G401 (cell line): ENCODE results near the gene TNFRSF1A. TPM values are rescaled to one million over a fixed set of nuclear protein-coding genes. Genes with fewer than 3 reads are reported as not detected.

ENCODE experiments used
- DNase-seq: peaks from one replicate; pipeline ENCODE4 v3.0.0-alpha.2; 2015; ENCODE audit warnings: low spot score
- in situ Hi-C: cut with HindIII; loops from 2 replicates; pipeline ENCODE4 v1.10.0; 2016; ENCODE audit warnings: low sequenced_read_pairs, mixed read lengths
- total RNA-seq: library from RNA; depleted of rRNA; stranded (reverse); fragments of >200 nt; shearing (Covaris generic); gene quantifications from 2 replicates; pipeline ENCODE4 v1.2.3, GENCODE V29; 2014; rRNA removed

Gene TNFRSF1A
- total RNA-seq: 87.6 and 118 TPM in 2 replicates

DNA sequence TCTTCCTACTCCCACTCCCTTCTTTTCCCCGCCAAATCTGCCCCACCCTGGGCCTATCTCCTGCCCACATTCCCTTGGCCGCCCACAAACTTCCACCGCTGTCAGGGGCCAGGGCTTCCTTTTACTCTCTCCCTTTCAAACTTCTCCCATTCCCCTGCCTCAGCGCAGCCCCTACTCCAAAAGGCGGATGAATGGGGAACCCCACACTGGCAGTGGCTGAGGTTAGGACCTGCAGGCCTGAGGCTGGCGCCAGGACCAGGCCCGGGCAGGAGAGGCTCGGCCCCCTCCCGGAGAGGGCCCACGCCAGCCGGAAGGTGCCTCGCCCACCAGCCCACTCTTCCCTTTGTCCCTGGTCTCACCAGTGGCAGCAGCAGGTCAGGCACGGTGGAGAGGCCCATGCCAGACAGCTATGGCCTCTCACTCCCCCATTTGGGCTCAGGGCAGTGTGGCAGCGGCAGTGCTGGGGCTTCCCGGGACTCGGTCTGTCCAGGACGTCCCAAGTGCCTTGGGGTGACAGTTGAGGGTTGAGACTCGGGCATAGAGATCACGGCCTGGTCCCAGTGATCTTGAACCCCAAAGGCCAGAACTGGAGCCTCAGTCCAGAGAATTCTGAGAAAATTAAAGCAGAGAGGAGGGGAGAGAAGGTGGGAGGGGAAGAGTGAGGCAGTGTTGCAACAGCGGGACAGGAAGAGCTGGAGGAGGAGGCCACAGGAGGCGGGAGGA lies at the start of gene TNFRSF1A:
Gene TNFRSF1A (minus strand): TSS at position 660 of the 723 bp plus-strand sequence. CDS start 262 bp downstream, at position 398.
- DNase-seq: peak; percentile 48
- in situ Hi-C loops: no loop called here

DNA sequence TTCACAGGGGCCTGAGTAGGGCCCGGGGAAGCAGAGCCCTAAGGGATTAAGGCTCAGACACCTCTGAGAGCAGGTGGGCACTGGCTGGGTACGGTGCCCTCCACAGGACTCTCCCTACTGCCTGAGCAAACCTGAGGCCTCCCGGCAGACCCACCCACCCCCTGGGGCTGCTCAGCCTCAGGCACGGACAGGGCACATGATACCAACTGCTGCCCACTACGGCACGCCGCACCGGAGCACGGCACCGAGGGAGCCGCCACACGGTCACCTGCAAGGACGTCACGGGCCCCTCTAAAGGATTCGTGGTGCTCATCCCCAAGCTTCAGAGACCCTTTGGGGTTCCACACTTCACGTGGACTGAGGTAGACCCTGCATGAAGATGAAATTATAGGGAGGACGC lies 49.1 kb upstream of the TNFRSF1A start:
- in situ Hi-C loops: no loop called here
- DNase-seq: no peak

DNA sequence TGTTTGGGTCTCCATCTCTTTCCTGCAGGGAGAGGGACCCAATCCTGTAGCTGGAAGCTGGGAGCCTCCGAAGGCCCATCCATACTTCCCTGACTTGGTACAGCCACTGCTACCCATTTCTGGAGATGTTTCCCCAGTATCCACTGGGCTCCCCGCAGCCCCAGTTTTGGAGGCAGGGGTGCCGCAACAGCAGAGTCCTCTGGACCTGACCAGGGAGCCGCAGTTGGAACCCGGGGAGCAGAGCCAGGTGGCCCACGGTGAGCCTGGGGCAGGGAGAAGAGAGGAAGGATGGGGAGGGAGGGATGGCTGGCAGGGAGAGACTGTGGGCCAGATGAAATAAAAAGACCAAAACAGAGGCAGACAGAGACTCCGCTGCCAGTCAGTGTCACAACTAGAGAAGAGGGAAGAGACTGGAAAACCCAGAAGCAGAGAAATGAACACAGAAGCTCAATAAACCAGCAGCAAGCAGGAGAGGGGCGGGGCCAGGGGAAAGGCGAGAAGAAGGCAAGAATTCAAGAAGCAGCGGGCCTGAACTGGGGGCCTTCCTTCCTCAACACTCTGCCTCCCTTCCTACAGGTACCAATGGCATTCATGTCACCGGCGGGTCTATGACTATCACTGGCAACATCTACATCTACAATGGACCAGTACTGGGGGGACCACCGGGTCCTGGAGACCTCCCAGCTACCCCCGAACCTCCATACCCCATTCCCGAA lies 48.4 kb upstream of the TNFRSF1A start:
- in situ Hi-C loops: no loop called here
- no peak for DNase-seq

DNA sequence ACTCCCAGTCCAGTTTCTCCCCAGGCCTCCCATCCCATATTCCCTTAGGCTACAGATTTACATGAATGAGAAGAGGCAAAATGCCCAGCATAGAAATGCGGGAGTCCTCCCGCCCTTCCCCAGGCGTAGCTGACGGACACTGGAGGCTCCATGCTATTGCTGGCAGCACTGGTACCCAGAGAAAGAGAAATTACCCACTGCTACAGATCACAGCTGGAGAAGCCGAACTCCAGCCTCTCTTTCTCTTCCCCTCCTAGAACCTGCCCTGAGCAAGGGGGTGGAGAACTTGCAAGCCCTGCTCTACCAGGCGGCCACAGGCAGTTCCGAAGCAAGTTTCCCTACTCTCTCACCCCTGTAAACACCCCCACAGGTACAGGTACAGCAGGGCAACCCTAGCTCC lies 45.7 kb upstream of the TNFRSF1A start:
- in situ Hi-C loops: no loop called here
- no peak for DNase-seq

DNA sequence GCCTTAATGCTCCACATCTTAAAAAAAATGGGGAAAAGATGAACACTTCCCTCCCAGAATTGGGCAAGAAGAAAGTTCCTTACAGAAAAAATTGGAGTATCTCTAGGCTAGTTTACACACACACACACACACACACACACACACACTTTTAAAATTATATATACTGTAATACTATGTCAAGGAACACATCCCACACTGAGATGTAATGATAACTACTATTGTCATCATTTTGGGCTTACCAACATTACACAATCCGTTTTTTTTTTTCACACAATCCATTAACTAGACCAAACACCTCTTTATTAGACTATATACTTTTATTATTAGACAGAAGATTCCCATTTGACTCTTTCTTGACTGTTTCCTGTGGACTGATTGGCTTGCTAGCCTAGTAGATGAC lies 44.6 kb upstream of the TNFRSF1A start:
- DNase-seq: no peak
- in situ Hi-C loops: no loop called here

DNA sequence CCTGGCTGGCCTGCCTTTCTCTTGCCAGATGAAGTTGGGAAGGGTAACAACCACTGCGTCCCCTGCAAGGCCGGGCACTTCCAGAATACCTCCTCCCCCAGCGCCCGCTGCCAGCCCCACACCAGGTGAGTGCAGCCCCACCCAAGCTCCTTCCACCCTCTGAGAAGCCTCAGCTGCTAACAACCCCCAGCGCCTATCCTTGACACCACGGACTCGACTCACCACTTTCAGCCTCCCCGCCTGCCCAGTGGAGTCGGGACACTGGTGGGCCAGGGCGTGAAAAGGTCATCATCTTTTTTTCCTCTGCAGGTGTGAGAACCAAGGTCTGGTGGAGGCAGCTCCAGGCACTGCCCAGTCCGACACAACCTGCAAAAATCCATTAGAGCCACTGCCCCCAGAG lies 44.2 kb upstream of the TNFRSF1A start:
- no peak for DNase-seq
- in situ Hi-C loops: no loop called here

DNA sequence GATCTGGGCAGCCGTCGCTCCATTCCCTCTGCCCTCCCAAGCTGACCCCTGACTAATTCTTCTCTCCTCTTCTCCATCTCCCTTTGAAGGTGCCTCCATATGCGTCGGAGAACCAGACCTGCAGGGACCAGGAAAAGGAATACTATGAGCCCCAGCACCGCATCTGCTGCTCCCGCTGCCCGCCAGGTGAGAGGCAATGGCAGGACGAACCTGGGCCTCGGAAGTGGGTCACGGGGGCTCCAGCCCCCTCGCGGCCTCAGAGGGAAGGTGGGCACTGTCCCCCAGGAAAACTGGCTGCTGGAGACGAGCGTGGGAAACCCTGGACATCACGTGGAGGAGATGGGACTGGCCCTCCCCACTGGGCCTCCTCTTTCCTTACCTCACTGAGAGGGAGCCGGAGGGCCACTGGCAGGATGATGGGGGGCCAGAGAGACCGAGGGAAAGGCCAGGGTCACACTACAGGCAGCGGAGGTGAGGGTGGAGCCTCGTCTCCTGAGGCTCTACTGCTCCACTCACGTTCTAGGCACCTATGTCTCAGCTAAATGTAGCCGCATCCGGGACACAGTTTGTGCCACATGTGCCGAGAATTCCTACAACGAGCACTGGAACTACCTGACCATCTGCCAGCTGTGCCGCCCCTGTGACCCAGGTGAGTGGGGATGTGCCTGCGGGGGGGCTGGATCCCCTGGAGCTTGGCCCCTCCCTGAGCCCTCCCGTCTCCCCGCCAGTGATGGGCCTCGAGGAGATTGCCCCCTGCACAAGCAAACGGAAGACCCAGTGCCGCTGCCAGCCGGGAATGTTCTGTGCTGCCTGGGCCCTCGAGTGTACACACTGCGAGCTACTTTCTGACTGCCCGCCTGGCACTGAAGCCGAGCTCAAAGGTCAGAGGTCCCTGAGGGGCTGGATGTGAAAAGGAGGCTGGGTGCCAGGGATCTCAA lies 42.9 kb upstream of the TNFRSF1A start:
- in situ Hi-C loops: no loop called here
- DNase-seq: no peak

DNA sequence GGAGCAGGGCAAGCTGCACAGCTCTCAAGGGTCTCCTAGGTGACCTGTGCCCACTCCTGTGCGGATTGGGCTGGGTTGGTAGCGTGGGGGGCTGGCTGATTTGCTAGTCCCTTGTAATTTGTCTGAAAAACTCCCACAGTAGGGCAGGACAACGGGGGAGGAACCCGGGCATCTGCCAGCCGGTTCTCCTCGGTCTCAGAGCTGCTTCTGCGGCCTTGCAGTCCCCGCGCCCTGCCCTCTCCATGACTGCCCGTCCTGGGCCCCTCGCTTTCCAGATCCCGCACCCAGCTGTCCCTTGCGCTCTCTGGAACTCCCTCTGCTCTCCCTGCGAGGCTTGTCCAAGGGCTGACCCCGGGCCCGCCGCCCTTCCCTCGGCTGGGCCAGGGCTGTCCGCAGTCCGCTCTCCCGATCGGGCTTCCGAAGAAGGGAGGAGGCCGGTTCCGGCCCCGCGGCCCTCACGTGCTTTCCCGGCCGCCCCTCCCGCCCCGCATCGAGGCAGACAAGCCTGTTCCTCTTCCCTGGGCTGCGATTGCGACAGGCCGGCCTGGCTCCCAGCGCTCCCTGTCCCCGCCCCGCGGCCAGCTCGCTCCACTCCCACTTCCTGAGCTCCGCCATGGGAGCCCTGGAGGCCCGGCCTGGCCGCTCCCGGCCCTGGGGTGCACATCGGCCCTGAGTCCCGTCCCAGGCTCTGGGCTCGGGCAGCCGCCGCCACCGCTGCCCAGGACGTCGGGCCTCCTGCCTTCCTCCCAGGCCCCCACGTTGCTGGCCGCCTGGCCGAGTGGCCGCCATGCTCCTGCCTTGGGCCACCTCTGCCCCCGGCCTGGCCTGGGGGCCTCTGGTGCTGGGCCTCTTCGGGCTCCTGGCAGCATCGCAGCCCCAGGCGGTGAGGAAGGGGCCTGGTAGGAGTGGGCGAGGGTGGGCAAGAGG lies 42.0 kb upstream of the TNFRSF1A start, which contains the start of gene LTBR:
Gene LTBR (plus strand): TSS at position 591 of the 927 bp plus-strand sequence. CDS start 197 bp downstream, at position 788.
- peak; percentile 37 for DNase-seq
- in situ Hi-C loops: no loop called here

DNA sequence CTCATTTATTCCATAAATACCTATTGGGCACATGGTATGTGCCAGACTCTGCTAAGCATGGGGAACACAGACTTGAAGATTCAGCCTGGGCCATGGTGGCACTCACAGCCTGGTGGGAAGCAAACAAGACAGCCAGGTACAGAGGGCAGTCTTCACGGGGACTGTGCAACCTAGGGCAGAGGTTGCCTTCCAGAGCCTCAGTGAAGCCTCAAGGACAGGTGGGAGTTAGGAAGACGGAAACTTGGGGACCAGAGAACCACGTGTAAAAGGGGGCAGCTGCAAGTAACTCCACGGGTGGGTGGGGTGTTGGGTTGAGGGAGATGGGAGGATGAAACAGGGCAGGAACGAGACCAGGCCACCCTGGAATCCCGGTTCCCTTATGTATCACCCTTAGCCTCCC lies 41.1 kb upstream of the TNFRSF1A start:
- in situ Hi-C loops: no loop called here
- DNase-seq: no peak

DNA sequence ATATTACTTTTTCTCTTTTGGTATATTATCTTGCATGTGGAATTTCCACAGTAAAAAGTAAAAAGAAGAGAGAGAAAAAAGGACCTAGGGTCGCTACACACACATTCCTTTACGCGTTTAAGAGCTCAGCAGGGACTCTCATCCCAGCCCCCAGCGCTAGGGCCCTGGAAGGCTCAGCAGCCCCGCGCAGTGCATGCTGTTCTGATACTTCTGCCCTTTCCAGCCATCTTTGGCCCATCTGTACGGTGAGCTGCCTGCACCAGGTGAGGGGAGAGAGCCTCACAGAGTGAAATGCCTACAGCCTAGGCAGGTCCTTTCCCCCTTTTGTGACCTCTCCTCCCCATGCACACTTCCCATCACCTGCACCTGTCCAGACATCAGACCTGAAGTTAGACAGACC lies 40.5 kb upstream of the TNFRSF1A start:
- in situ Hi-C loops: no loop called here
- DNase-seq: no peak

DNA sequence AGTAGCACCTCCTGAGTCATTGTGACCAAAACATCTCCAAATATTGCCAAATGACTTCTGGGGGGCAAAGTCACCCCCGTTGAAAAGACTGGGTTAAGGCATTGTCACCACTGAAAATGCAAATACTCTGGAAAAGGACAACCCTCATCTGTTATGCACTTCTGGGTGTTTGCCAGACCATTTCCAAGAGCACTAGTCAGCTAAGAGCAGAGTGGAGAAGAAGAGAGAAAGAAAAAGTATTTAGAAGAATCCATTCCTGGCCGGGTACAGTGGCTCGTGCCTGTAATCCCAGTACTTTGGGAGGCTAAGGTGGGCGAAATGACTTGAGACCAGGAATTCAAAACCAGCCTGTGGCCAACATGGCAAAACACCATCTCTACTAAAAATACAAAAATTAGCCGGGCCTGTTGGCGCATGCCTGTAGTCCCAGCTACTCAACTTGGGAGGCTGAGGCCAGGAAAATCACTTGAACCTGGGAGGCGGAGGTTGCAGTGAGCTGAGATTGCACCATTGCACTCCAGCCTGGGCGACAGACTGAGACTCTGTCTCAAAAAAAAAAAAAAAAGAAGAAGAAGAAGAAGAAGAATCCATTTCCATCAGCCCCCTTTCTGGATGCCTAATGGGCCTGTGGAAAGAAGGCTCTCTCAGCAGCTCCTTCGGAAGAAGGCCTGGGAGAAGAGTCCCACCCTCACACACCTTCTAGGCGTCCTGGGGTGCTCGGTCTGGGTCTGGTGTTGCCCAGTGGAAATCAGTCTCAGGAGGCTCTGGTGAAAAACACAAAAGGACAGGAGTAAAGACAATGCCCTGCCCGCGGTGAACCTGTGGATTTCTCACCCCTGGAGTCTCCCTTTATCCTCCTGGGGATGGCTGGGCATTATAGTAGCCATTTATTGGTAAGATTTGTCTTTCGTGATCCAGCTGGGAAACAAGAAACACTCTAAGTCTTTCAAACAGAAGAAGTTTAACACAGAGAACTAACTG lies 38.6 kb upstream of the TNFRSF1A start:
- in situ Hi-C loops: no loop called here
- DNase-seq: no peak

DNA sequence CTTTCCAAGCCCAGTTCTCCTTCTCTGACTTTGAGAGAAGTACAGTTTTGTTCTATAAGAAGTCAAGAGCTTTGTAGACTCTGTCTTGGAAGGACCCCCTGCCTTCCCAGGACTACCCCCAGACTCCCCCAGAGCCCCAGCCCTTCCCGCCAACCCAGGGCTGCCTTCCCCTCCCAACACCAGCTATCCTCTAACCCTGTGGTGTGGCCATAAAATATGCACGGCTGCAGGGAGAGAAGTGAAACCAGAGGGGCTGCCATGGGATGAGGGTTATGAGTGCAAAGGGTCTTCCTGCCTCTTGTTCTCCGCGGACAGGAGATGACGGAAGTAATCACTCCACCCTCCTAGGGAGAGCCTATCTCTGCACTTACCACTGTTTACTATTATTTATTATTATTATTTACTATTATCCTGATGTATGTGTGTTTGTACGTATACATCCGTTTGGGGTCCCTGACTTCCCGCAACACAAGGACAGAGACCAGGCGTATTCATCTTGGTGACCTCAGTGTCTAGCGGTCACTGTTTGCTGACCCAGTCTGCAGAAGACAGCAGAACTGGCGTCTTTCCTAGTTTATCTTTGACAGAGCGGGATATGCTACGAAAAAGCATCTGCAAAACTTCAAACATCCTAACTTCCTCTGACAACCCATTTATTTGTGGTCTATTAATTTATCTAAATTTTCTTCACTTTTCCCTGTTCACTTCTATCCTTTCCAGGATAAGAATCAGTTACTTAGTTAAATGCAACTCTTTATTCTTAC lies 37.0 kb upstream of the TNFRSF1A start:
- no peak for DNase-seq
- in situ Hi-C loops: no loop called here

DNA sequence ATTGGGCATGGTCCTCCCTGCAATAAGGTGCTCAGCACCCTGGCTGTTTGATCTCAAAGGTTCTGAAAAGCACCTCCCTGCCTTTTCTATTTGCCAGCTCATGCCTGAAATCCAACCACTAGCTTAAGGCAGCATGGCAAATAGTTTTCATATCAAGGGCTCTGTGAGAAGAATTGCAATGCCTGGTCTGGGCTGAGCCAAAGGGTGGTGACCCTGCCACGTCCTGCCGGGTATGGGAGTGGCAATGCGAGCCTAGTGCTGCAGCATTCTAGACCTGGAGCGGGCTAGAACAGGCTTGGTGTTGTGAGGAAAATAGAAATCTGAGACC lies 35.8 kb upstream of the TNFRSF1A start:
- in situ Hi-C loops: no loop called here
- DNase-seq: no peak

DNA sequence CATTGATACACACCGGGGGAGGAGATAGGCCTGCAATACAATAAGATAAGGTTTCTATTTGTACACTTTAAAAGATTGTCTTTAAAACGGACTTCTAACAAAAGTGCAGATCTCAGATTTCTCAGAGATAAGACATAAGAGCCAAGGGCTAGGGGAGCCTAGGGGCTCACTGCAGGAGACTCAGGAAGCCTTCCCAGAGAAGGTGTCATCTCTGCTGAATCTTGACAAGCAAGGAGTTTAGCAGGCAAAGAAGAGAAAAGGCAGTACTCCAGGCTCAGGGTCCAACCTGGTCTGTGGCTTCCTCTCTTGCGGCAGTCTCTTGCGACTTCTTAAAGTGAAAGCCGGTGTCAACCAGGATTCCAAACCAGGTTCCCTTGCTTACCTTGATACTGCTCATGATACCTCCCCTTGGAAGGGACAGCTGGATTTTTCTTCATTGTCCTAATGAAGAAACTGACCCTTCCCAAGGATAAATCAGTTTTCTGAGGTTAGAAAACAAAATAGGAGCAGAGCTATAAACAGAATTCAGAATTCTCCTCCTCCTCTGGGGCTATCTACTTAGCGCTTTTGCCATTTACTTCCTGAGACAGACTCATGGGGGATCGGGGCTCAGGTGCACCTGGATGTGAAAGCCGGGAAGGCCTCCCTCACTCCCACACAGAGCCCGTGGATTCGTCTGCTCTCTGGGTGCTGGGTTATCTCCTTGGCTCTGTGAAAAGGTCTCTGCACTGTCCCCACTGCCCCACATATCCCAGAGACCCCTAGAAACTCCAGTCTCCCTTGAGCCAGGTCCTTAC lies 35.2 kb upstream of the TNFRSF1A start:
- in situ Hi-C loops: no loop called here
- no peak for DNase-seq

DNA sequence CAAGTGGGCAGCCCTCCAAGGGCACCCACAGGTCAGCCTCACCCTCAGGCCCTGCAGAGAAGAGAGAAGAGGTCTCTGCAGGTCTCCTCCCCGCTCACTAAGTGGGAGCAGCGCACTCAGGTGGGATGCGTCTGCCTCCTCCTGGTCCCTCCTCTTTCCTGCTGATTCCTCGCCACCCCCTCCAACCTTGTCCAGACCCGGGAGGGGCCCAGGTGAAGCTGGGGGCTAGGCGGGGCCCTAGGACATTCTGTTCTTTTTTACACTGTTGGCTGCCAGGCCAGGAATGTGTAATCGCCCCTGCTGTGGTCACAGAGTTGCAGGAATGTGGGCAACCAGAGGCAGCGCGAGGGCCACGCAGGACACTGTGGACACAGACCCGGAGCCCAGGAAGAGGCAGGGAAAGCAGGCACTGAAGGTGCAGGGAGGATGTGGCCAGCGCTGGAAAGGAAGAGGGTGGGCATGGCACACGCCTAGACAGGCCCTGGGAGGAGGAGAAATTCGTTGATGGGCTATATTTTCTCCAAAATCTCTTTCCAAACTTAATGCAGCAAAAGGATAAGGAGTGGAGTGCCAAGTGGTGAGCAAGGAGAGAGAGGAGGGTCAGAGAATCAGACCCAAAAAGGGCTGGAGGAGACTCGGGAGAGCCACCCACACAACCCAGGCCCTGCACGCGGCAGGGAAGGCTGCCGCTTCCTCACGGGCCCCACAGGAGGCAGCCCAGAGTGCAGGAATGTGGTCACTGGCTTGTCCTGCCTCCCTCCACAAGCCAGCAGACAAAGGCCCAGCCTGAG lies 34.4 kb upstream of the TNFRSF1A start:
- in situ Hi-C loops: no loop called here
- DNase-seq: no peak
